HG03045 (cell line): ENCODE data around the gene ADPGK.
"Not testable (repeated sequence)": the region's sequence is repeated elsewhere in the genome, so short reads cannot be mapped to it uniquely, and the experiment has no call there.

Source experiments
- ATAC-seq: cut with Tn5 transposase; IDR thresholded peaks from one replicate; pipeline ENCODE4 v1.9.1; 2021; ENCODE audit warnings: mild to moderate bottlenecking, moderate library complexity; ENCODE audit not compliant: unreplicated experiment

Gene ADPGK

DNA sequence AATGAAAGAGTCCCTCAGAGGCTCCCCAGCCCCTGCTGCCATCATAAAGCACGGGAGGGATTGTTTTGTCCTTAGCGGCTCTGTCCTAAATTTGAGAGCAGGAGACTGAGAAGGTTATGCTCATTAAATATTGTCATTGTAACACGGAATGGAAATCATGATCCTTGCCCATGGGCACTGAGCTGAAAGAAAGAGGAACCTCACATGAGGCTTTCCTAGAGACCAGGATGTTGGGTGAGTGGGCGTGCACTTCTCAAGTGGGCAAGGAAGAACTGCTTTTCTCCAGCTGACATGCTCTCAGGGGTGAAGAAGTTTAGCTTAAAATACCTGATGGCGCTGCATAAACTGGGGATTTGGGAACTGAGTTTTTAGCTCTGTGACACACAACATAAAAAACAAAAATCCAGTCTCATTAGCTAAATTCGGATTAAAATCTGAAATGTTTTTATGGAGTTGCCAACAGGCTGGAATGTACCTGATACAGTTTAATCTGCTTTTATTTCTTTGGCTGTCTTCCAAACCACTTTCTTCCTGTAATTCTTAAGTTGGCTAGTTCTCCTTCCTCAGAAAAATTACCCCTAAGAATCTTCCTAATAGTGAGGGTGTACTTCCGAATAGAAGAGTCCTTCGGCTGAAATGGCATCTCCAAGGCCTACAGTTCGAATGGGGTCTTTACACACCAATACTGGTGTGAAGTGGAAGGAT is 31.7 kb downstream of the ADPGK start:
- no peak for ATAC-seq

DNA sequence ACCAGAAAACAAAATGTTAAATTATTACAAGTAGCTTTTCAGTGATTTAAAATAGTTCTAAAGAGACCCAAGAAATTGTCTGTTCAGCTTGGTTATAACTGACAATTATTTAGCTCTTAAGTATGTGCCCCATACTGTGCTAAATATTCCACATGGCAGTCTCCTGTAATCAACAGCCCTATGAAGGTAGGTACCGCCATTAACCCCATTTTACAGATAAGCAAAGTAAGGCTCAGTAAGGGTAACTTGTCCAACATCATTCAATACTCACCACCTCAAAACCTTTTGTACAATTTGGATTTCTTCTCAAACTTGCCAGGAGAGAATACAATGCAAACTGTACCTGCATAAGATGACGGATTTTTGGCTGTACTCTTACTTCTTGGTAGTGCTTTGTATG is 33.9 kb downstream of the ADPGK start:
- no peak for ATAC-seq

DNA sequence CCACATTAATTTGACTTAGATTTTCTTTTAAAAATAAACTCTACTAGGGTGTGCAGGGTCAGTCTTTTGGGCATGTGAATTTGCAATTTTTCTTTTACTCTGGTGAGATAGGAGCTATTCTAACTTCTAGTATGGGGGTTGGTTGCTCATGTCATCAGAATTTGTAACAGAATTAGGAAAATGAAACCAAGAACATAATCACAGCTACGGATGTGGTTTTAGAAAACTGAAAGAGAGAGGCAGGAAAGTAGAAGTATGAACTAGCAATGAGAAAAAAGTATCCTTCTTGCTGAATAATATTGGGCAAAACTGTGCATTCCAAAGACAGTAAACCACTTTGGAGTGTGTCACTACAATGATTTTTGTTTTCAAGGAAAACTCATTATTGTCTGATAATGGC is 43.3 kb downstream of the ADPGK start:
- ATAC-seq: no peak

DNA sequence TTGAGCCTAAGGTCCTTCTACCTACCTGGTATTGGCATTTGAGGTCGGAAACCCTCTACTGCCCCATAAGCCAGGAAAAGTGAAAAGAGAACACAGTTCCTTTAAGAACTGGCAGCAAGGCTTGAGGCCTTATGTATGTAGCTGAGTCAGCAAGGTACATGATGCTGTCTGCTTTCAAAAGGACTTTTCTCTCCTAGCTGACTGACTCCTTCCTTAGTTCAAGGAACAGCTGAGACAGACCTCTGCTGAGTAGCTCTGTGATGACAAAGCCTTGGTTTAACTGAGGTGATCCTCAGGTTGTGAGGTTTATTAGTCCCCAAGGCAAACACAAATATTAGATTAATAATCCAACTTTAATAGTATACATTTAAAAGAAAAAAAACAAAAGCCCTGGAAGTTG is 45.8 kb downstream of the ADPGK start:
- no peak for ATAC-seq

DNA sequence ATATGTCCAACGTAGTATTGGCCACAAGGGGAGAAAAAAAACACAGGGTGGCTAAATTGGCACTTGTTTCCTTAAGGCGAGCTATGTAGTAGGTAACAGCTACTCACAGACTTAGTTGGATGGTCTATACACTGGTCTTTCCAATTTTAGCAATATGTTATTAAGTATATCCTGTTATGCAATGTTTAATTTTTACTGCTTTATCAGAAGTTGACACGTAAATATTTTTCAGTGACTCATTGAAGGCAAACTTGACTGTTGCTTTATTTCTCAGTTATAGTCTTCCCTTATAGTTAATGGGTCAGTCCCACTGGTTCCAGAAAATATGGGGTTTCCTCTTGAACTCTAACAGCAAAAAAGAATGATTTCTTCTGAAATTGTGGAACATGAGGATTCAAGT is 46.5 kb downstream of the ADPGK start:
- ATAC-seq: no peak

DNA sequence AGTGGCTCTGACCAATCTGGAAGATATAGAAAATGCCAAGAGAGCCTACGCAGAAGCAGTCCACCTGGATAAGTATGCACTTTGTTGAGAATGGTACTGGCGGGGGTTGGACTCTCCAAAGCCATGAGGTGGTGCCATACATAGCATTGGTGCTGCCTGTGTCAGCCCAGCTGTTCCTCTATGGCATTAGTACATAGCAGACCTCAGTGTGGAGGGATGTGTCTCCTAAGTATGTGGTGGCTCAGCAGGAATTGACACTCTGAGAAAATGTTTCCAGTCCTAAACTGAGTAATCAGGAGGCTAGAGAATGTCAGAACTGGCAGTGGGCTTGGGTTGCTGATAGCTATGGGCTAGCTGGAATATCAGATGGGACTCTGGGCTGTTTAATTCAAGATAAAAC is 48.4 kb downstream of the ADPGK start:
- no peak for ATAC-seq

DNA sequence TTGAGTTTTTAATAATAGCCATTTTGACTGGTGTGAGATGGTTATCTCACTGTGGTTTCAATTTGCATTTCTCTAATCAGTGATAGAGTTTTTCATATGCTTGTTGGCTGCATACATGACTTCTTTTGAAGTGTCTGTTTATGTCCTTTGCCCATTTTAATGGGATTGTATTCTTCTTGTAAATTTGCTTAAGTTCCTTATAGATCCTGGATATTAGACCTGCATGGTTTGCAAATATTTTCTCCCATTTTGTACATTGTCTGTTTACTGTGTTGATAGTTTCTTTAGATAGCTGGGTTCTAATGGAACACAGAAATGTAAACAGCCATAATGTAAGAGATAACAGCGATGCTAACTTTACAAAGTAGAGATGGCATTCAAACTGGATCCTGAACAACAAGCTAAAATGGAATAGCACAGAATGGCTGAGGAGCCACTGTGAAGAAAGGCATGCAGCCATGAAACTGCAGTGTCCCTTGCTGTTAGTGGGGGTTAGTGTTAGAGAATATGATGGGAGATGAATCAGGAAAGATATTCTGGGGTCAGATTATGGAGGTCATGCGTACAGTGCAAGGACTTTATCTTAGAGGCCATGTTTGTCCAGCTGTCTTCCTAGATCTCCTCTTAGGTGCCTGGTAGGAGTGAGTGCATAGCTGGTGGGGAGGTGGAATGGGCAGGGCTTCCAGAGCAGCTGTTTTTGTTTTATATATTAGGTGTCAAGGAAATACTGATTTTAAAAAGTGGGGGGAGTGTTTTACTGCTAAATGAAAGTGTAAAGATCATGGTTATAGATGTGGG is 49.4 kb downstream of the ADPGK start:
- no peak for ATAC-seq

DNA sequence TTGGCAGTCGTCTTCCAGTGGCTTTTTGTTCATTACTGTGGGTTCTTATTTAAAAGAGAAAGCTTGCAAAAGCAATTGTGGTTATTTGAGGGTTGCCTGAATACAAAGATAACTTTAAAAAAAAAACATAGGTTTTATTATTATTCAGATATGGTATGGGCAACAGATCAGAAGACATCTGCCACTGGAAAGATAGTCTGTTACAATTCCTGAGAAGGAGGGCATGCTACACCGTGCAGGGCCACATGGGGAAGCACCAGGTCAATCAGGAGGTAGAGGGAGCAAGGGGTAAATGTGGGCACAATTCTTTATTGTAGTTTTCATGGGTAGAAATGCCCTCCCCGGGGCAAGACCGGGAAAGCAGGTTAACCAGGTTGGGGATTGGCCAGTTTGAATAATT is 51.0 kb downstream of the ADPGK start:
- ATAC-seq: no peak

DNA sequence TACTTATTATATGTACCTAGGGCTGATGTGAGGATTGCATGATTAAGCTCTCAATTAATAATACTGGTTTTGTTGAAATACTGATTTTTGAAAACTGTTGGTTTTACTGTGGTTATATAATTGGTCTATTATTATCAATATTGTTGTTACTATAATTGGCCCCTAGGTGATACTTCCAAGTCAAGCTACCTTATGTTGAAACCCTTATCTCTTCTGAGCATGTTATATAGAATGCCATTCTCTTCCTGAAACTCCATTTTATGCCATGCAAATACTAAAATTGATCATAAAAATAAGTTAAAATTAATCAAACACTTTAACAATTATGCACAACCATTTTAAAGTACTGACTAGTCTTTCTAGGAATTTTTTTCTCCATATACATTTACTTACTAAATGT is 51.5 kb downstream of the ADPGK start:
- ATAC-seq: no peak

DNA sequence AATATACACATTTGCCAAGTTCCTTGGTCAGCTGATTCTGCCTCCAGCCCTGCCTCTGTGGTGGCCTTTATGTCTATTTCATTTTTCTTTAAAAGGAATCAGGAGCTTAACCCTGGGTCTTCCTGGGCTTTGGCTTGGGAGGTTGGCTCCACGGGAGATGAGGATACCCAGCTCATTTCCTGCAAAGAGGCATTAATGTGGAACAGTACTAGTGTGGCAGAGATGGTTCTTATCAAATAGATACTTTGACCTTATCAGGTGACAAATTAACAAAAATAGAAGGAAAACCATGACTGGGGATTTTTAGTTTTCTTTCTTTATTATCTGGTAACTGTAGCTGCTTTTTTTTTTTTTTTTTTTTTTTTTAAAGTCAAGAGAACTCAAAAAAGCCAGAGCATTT is 54.7 kb downstream of the ADPGK start:
- no peak for ATAC-seq

DNA sequence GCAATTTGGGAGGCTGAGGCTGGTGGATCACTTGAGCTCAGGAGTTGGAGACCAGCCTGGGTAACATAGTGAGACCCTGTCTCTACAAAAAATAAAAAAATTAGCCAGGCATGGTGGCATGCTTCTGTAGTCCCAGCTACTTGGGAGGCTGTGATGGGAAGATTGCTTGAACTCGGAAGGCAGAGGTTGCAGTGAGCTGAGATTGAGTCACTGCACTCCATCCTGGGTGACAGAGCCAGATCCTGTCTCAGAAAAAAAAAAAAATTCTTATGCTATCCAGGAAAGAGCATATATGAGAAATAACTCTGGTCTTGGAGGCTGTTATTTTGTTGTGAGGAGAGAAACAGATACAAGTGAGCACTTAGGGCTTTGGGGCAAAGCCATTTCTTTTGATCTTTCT is 55.3 kb downstream of the ADPGK start:
- not testable (repeated sequence) for ATAC-seq

DNA sequence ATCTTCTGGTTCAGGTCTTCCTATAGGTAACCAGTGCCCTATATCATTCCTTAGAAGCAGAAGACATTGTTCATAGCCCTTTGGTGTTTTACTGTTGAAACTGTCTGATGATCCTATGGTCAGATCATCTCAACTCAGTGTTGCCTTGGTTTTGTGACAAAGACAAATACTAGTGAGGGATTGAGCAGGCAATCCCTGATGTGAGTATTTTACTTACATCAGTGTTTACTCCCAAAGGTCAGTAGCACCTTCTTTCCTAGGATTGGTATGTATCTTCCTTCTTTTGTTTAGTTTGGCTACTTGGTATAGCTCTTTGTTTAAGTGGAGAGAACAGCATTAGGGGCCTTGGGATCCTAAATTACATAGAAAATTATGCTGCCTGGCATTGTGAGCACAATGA is 56.4 kb downstream of the ADPGK start:
- ATAC-seq: no peak

DNA sequence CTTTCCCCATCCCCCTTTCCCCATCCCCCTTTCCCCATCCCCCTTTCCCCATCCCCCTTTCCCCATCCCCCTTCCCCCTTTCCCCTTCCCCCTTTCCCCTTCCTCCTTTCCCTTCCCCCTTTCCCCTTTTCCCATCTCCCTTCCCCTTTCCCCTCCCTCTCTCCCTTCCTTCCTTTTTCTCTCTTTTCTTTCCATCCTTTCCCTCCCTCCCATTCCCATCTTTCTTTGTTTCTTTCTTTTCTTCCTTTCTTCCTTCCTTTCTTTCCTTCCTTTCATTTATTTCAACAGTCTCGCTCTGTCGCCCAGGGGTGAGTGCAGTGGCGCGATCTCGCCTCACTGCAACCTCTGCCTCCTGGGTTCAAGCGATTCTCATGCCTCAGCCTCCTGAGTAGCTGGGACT is 57.7 kb downstream of the ADPGK start:
- not testable (repeated sequence) for ATAC-seq

DNA sequence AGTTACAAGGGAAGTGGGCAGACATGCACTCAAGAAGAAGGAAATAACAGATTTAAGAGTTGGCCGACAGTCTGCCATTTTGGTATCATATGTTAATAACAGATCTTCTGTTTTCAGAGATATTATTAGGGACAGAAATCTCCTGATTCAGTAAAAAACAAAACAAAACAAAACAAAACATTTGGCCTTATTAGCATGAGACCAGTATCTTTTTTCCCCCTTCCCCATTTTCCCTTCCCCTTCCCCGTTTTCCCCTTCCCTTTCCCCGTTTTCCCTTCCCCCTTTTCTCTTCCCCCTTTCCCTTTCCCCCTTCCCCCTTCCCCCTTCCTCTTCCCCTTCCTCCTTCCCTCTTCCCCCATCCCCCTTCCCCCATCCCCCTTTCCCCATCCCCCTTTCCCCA is 58.1 kb downstream of the ADPGK start:
- no peak for ATAC-seq

DNA sequence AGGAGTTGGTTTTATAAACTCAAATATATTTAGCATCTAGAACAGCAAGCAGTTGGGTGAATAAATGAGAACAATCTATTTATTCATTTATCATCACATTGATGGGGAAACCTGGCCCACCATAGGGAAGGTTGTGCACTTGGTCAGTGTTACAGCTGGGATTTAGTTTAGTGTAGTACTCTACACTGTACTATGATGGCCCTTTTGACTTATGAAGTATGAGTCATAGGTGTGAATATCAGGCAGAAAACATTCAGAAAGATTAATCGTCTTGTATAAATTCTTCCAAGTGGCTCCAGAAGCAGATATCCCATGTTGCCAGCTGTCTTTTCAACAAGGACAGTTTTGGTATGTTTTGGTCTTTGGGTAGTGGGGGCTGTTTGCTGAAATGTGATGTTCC is 59.5 kb downstream of the ADPGK start:
- no peak for ATAC-seq

DNA sequence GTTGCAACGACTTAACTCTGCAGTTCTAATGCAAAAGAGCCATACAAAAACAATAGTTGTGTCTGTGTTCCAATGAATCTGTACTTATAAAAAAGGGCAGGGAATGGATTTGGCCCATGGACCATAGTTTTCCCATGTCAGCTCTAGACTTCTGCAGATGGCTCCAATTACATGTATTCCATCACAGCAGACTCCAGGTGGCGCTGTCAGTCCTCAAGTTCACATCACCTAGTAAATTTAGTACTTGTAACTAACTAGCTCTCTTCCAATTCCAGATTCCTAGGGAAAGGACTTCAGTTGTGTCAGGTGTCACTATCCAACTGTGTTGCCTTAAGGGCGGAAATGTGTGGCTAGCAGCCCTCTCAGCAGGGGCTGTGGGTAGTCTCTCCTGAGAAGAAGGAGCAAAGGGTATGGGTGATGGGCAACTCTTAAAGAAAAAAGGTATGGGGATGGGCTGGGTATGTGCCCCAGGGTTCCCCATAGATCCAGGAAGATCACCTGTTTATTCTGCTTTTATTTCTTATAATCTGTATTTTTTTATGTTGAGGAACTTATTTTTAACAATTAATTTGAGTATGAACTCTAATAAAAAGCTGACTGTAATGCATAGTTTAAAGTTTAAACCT is 61.4 kb downstream of the ADPGK start:
- ATAC-seq: no peak

DNA sequence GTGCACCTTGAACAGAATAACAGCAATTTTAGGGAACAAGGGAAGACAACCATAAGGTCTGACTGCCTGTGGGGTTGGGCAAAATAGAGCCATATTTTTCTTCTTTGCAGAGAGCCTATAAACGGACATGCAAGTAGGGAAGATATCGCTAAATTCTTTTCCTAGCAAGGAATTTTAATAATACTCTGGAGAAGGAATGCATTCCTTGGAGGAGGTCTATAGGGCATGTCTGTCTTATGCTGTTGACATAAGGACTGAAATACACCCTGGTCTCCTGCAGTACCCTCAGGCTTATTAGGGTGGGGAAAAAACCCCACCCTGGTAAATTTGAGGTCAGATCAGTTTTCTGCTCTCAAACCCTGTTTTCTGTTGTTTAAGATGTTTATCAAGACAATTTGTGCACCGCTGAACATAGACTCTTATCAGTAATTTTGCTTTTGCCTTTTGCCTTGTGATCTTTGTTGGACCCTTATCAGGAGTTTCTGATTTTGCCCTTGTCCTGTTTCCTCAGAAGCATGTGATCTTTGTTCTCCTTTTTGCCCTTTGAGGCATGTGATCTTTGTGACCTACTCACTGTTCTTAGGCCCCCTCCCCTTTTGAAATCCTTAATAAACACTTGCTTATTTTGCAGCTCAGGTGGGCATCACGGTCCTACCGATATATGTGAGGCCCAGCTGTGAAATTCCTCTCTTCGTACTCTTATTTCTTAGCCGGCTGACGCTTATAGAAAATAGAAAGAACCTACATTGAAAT is 74.8 kb downstream of the ADPGK start:
- not testable (repeated sequence) for ATAC-seq

DNA sequence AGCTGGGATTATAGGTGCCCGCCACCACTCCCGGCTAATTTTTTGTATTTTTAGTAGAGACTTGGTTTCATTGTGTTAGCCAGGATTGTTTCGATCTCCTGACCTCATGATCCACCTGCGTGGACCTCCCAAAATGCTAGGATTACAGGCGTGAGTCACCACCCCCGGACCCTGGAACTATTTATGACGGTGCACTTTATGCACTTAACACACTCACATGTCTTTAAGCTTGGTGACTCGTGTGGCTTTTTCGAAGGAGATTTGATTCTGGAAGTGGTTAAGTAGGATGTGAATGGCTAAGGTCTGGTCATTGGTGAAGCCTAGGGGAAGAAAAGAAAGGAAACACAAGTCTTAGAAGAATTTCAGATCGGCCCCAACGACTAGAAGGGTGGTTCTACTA is 77.3 kb downstream of the ADPGK start:
- ATAC-seq: no peak
